HUES64 (cell line): ENCODE results near the gene ECT2L.

Experiments
- H3K27ac ChIP-seq: 2 replicates; pipeline ENCODE4 v1.7.0; 2013; ENCODE audit warnings: low read depth, low read length, inconsistent platforms
- H3K27me3 ChIP-seq: 2 replicates; pipeline ENCODE4 v1.6.1; 2013; ENCODE audit warnings: mild to moderate bottlenecking, low read length; ENCODE audit not compliant: insufficient read depth
- H3K36me3 ChIP-seq: 2 replicates; pipeline ENCODE4 v1.6.1; 2013; ENCODE audit warnings: mild to moderate bottlenecking, low read length; ENCODE audit not compliant: insufficient read depth
- H3K4me1 ChIP-seq: 2 replicates; pipeline ENCODE4 v1.6.1; 2013; ENCODE audit warnings: mild to moderate bottlenecking, low read length, moderate library complexity; ENCODE audit not compliant: insufficient read depth
- H3K4me3 ChIP-seq: 2 replicates; pipeline ENCODE4 v1.5.1; 2013; ENCODE audit warnings: mild to moderate bottlenecking, low read length, moderate library complexity
- H3K9ac ChIP-seq: 2 replicates; pipeline ENCODE4 v1.6.1; 2013; ENCODE audit warnings: mild to moderate bottlenecking, low read depth, low read length
- H3K9me3 ChIP-seq: 2 replicates; pipeline ENCODE4 v1.6.1; 2013; ENCODE audit warnings: low read depth, low read length; ENCODE audit not compliant: insufficient read depth
- WGBS: fragments of 150-250, 120-280 bp; methylation state at CpG from one replicate; pipeline ENCODE4 v1.1.7; 2013; ENCODE audit warnings: missing lambda C conversion rate; 5-methylcytosine and 5-hydroxymethylcytosine counted together

The ECT2L gene

DNA sequence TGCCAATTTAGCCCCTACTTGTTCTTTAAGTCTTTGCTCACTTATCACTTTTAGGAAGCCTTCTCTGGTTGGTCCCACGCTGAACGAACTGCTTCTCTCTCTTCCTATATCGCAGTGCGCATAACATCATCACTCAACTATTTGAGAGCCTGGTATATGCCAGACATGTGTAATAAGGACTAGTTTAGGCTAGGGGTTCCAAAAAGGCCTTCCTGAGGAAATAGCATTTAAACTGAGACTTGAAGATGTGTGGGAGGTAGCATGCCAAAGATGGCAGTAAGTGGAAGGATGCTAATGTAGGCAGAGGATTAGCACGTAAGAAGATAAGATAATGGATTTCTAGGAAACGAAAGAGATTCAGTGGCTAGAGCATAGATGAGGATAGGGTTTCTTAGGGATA lies 17.6 kb upstream of the ECT2L start:
- WGBS, result 88% methylated on average over 6 of the region's 6 CpGs
- Histone ChIP-seq H3K4me1 (no peaks in the 10 kb centered on the region), H3K27me3 (no peaks in the 10 kb centered on the region), H3K36me3 (peaks cover 8% of the 10 kb centered on the region), H3K9ac (no peak overlapping the region), H3K9me3 (no peaks in the 10 kb centered on the region), H3K27ac (no peak overlapping the region), H3K4me3 (no peak overlapping the region)

GRCh38 chr6:138782243-138782642 lies 13.6 kb upstream of the ECT2L start:
- Histone ChIP-seq H3K27me3 (no peaks in the 10 kb centered on the region), H3K9me3 (no peaks in the 10 kb centered on the region), H3K4me1 (no peaks in the 10 kb centered on the region), H3K27ac (no peak overlapping the region), H3K9ac (no peak overlapping the region), H3K4me3 (no peak overlapping the region), H3K36me3 (peaks cover 8% of the 10 kb centered on the region)
- 95% methylated on average over 4 of the region's 4 CpGs for WGBS

- WGBS, result 92% methylated on average over 4 of the region's 4 CpGs
- no peak overlapping the region for H3K9ac ChIP-seq
- H3K27ac ChIP-seq, result no peak overlapping the region
- no peaks in the 10 kb centered on the region for H3K27me3 ChIP-seq
- peaks cover 11% of the 10 kb centered on the region for H3K36me3 ChIP-seq
- H3K4me1 ChIP-seq, result no peaks in the 10 kb centered on the region
- H3K4me3 ChIP-seq, result no peak overlapping the region
- no peaks in the 10 kb centered on the region for H3K9me3 ChIP-seq
These were observed 10.8 kb upstream of the ECT2L start for GRCh38 chr6:138785079-138785478.

GRCh38 chr6:138785980-138786379 lies 9.9 kb upstream of the ECT2L start:
- Histone ChIP-seq H3K36me3 (peaks cover 11% of the 10 kb centered on the region), H3K9ac (no peak overlapping the region), H3K9me3 (no peaks in the 10 kb centered on the region), H3K27me3 (no peaks in the 10 kb centered on the region), H3K4me3 (no peak overlapping the region), H3K4me1 (no peaks in the 10 kb centered on the region), H3K27ac (no peak overlapping the region)
- 96% methylated on average over 3 of the region's 3 CpGs for WGBS

DNA sequence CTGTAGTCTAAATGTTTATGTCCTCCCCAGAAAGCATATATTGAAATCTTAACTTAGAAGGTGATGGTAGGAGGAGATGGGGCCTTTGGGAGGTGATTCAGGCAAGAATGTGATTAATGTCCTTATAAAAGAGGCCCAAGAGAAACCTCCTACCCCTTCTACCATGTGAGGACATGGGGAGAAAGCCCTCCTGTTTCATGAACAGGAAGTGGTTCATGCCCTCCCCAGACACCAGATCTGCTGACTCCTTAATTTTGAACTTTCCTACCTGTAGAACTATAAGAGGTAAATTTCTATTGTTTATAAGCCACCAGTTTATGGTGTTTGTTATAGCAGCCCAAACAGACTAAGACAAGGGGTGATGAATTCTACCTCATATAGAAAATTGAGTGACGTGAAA lies 8.7 kb upstream of the ECT2L start:
- no peak overlapping the region for H3K4me3 ChIP-seq
- no peaks in the 10 kb centered on the region for H3K27me3 ChIP-seq
- H3K9me3 ChIP-seq, result no peaks in the 10 kb centered on the region
- H3K4me1 ChIP-seq, result no peaks in the 10 kb centered on the region
- no peak overlapping the region for H3K27ac ChIP-seq
- 88% methylated on average over 1 of the region's 1 CpG for WGBS
- no peak overlapping the region for H3K9ac ChIP-seq
- peaks cover 11% of the 10 kb centered on the region for H3K36me3 ChIP-seq

- Histone ChIP-seq H3K27me3 (peaks cover 20% of the 10 kb centered on the region), H3K9ac (no peak overlapping the region), H3K9me3 (no peaks in the 10 kb centered on the region), H3K4me1 (no peaks in the 10 kb centered on the region), H3K4me3 (peak overlapping the region; percentile 60; the same call in 1 of the 2 replicates), H3K27ac (no peak overlapping the region), H3K36me3 (no peaks in the 10 kb centered on the region)
- 89% methylated on average over 2 of the region's 2 CpGs for WGBS
These were observed 884 bp downstream of the ECT2L start for GRCh38 chr6:138796771-138797170.

DNA sequence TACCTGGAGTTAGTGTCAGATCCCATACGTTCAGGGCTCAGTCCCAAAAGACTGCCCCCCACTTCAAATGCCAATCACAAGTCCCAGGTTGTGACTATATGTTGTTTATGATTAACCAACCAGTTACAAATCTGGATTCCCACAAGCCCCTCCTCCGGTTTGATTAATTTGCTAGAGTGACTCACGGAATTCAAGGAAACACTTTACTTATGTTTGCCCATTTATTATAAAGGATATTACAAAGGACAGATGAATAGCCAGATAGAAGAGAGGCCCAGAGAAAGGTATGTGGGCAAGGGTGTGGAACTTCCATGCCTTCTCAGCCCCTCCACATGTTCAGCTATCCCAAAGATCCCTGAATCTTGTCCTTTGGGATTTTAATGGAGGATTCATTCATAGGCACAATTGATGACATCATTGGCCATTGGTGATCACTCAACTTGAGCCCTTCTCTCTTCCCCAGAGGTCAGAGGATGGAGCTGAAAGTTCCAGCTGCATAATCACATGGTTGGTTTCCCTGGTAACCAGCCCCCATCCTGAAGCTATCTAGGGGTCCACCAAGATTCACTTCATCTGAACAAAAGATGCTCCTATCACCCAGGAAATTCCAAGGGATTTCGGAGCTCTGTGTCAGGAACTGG lies 2.0 kb downstream of the ECT2L start:
- H3K27me3 ChIP-seq, result peaks cover 20% of the 10 kb centered on the region
- WGBS, result 74% methylated on average over 2 of the region's 4 CpGs
- H3K27ac ChIP-seq, result no peak overlapping the region
- H3K9ac ChIP-seq, result no peak overlapping the region
- no peaks in the 10 kb centered on the region for H3K36me3 ChIP-seq
- H3K9me3 ChIP-seq, result no peaks in the 10 kb centered on the region
- no peaks in the 10 kb centered on the region for H3K4me1 ChIP-seq
- no peak overlapping the region for H3K4me3 ChIP-seq

DNA sequence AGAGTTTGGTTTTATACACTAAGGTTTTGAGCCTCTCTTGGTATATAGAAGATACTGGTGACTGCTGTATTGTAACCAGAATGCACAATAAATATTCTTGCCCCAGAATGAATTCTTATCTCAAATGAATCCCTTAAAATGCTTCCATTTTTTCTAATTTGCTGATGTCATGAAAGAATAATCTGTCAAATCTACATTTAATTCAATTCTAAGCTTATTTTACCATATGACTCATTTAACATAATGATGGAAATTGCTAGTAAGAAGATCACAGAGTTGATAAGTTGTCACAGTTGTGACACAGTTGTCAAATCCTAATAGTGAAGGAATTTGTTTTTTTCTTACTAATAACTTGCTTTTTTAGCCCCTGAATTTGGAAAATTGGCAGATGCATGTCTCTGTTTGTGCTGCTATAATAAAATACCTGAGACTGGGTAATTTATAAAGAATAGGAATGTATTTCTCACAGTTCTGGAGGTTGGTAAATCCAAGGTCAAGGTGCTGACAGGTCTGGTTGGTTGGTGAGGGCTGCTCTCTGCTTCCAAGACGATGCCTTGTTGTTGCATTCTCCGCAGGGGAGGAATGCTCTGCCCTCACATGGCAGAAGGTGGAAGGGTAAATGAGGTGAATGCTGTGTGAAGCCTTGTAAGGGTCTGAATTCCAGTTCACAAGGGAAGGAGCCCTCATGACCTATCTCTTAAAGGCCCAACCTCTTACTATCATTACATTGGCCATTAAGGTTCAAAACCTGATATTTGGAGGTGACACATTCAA lies 4.7 kb downstream of the ECT2L start:
- peaks cover 15% of the 10 kb centered on the region for H3K27me3 ChIP-seq
- no peaks in the 10 kb centered on the region for H3K4me1 ChIP-seq
- WGBS, result 36% methylated on average over 2 of the region's 2 CpGs
- H3K9ac ChIP-seq, result no peak overlapping the region
- no peak overlapping the region for H3K27ac ChIP-seq
- H3K9me3 ChIP-seq, result no peaks in the 10 kb centered on the region
- no peaks in the 10 kb centered on the region for H3K36me3 ChIP-seq
- H3K4me3 ChIP-seq, result no peak overlapping the region

- no peaks in the 10 kb centered on the region; the same call in 1 of the 2 replicates for H3K27me3 ChIP-seq
- 96% methylated on average over 2 of the region's 2 CpGs for whole genome bisulfite sequencing
- no peak overlapping the region for H3K4me3 ChIP-seq
- no peaks in the 10 kb centered on the region for H3K4me1 ChIP-seq
- H3K36me3 ChIP-seq, result no peaks in the 10 kb centered on the region
- no peak overlapping the region for H3K27ac ChIP-seq
- H3K9ac ChIP-seq, result no peak overlapping the region
- H3K9me3 ChIP-seq, result no peaks in the 10 kb centered on the region
These were observed 7.4 kb downstream of the ECT2L start for GRCh38 chr6:138803331-138803730.

- no peak overlapping the region for H3K27ac ChIP-seq
- no peak overlapping the region for H3K9ac ChIP-seq
- H3K9me3 ChIP-seq, result no peaks in the 10 kb centered on the region
- 97% methylated on average over 3 of the region's 4 CpGs for WGBS
- no peaks in the 10 kb centered on the region for H3K36me3 ChIP-seq
- no peaks in the 10 kb centered on the region for H3K4me1 ChIP-seq
- no peaks in the 10 kb centered on the region; the same call in 1 of the 2 replicates for H3K27me3 ChIP-seq
- H3K4me3 ChIP-seq, result no peak overlapping the region
These were observed 8.0 kb downstream of the ECT2L start for GRCh38 chr6:138803861-138804260.

GRCh38 chr6:138805016-138805765 lies 9.3 kb downstream of the ECT2L start:
- Histone ChIP-seq H3K27me3 (no peaks in the 10 kb centered on the region; the same call in 1 of the 2 replicates), H3K36me3 (no peaks in the 10 kb centered on the region), H3K27ac (no peak overlapping the region), H3K9me3 (no peaks in the 10 kb centered on the region), H3K4me3 (no peak overlapping the region), H3K4me1 (no peaks in the 10 kb centered on the region), H3K9ac (no peak overlapping the region)
- 94% methylated on average over 9 of the region's 9 CpGs for WGBS
